Measurements from ENCODE around the gene MAK. TPM values are rescaled to one million over a fixed set of nuclear protein-coding genes. Genes with fewer than 3 reads are reported as not detected.

The MAK gene
- total and polyA plus RNA-seq, 2 experiments from 2014 or later = 0.05 TPM; not detected in 1

DNA sequence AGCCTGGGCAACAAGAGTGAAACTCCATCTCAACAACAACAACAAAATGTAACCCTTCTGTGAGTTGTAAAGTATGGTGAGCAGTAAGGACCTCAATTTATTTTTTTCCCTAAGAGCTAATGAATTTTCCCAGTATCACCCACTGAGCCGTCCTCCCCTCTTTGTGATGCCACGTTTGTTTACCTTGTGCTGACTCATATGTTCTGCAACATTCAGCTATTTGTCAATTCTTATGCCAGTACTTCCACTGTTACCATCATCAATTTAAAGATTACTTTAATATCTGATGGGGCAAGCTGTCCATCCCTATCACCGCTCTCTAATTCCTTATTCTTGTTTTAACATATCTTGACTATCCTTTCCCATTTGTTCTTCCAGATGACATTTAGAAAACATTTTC, 37.5 kb downstream of the MAK start:
- H3K9me3 ChIP-seq (ENCODE audit: low read depth) = no peaks in the 10 kb centered on the region
- H3K79me2 ChIP-seq = no peaks in the 10 kb centered on the region
- H3K36me3 ChIP-seq (replicated peaks; ENCODE audit: insufficient read depth, low read depth) = no peaks in the 10 kb centered on the region
- H3K27me3 ChIP-seq = no peaks in the 10 kb centered on the region
- TF ChIP-seq, protein P1, sequence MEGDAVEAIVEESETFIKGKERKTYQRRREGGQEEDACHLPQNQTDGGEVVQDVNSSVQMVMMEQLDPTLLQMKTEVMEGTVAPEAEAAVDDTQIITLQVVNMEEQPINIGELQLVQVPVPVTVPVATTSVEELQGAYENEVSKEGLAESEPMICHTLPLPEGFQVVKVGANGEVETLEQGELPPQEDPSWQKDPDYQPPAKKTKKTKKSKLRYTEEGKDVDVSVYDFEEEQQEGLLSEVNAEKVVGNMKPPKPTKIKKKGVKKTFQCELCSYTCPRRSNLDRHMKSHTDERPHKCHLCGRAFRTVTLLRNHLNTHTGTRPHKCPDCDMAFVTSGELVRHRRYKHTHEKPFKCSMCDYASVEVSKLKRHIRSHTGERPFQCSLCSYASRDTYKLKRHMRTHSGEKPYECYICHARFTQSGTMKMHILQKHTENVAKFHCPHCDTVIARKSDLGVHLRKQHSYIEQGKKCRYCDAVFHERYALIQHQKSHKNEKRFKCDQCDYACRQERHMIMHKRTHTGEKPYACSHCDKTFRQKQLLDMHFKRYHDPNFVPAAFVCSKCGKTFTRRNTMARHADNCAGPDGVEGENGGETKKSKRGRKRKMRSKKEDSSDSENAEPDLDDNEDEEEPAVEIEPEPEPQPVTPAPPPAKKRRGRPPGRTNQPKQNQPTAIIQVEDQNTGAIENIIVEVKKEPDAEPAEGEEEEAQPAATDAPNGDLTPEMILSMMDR (IDR thresholded peaks at IDR 0.05; ENCODE audit: poor library complexity) = no peak
- TF ChIP-seq EZH2phosphoT487 (IDR thresholded peaks at IDR 0.05; ENCODE audit: low read depth, severe bottlenecking, unreplicated experiment) (no peak), EZH2 (IDR thresholded peaks at IDR 0.05; ENCODE audit: borderline replicate concordance) (no peak)
- no peak overlapping the region for H3K4me2 ChIP-seq
- peak; percentile 18 for DNase-seq (ENCODE audit: low spot score)
- no peak overlapping the region for H2AFZ ChIP-seq
- H3K9me2 ChIP-seq (replicated peaks; ENCODE audit: insufficient read depth) = no peaks in the 10 kb centered on the region
- no peak overlapping the region for H3K27ac ChIP-seq
- H3K4me1 ChIP-seq (ENCODE audit: insufficient read depth) = no peaks in the 10 kb centered on the region
- no peaks in the 10 kb centered on the region for H4K20me1 ChIP-seq (ENCODE audit: insufficient read depth, poor library complexity, severe bottlenecking)
- 77% methylated on average over 3 of the region's 3 CpGs for WGBS (ENCODE audit: low lambda C conversion rate, missing lambda C conversion rate)
- no peak overlapping the region for H3K4me3 ChIP-seq

DNA sequence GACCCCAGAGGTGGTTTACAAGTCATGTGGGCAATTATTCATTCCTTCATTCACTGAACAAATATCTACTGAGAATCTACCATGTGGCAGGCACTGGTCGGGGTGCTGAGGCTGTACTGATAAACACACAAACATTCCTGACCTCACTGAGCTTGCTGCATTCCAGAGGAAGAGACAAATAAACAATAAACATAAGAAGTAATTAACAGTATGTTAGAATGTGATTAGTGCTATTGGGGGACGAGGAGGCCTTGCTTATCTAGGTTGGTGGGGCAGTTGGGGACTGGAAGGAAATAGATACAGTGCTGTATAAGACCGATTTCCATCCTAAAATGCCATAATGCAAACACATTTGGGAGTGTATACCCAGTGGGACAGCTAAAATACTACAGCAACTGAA, 44.1 kb downstream of the MAK start:
- H3K9me3 ChIP-seq (ENCODE audit: low read depth) = no peaks in the 10 kb centered on the region
- no peaks in the 10 kb centered on the region for H3K4me1 ChIP-seq (ENCODE audit: insufficient read depth)
- no peak overlapping the region for H2AFZ ChIP-seq
- no peaks in the 10 kb centered on the region for H3K36me3 ChIP-seq (replicated peaks; ENCODE audit: insufficient read depth, low read depth)
- no peaks in the 10 kb centered on the region for H4K20me1 ChIP-seq (ENCODE audit: insufficient read depth, poor library complexity, severe bottlenecking)
- H3K4me2 ChIP-seq = no peak overlapping the region
- no peaks in the 10 kb centered on the region for H3K9me2 ChIP-seq (replicated peaks; ENCODE audit: insufficient read depth)
- TF ChIP-seq, protein P1 (IDR thresholded peaks at IDR 0.05; ENCODE audit: poor library complexity) = no peak
- TF ChIP-seq EZH2 (IDR thresholded peaks at IDR 0.05; ENCODE audit: borderline replicate concordance) (no peak), EZH2phosphoT487 (IDR thresholded peaks at IDR 0.05; ENCODE audit: low read depth, severe bottlenecking, unreplicated experiment) (no peak)
- DNase-seq (ENCODE audit: low spot score) = no peak
- H3K4me3 ChIP-seq = no peak overlapping the region
- no peak overlapping the region for H3K27ac ChIP-seq
- no peaks in the 10 kb centered on the region for H3K27me3 ChIP-seq
- 70% methylated on average over 3 of the region's 3 CpGs for WGBS (ENCODE audit: low lambda C conversion rate, missing lambda C conversion rate)
- H3K79me2 ChIP-seq = no peaks in the 10 kb centered on the region

DNA sequence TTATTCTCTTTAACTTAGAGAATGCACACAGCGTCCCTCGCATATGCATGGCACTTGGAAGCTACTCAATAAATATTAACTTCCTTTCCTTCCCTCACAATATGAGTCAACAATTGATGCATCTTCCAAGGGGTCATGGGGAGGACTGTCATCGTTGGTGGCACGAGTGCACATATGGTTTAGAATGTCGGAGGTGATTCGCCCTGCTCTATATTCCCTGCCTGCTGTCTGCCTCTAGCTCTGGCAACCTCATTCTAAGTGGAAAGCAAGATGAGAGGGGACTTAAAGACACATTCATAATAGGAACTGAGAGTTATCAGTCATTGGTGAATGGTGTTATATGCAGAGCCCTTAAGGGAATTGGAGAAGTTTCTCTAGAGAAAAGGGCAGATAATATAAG, 44.6 kb downstream of the MAK start:
- Histone ChIP-seq H3K79me2 (no peaks in the 10 kb centered on the region), H3K9me3 (ENCODE audit: low read depth) (no peaks in the 10 kb centered on the region), H2AFZ (no peak overlapping the region), H4K20me1 (ENCODE audit: insufficient read depth, poor library complexity, severe bottlenecking) (no peaks in the 10 kb centered on the region), H3K4me2 (no peak overlapping the region), H3K36me3 (replicated peaks; ENCODE audit: insufficient read depth, low read depth) (no peaks in the 10 kb centered on the region), H3K4me1 (ENCODE audit: insufficient read depth) (no peaks in the 10 kb centered on the region), H3K4me3 (no peak overlapping the region), H3K9me2 (replicated peaks; ENCODE audit: insufficient read depth) (no peaks in the 10 kb centered on the region), H3K27me3 (no peaks in the 10 kb centered on the region), H3K27ac (no peak overlapping the region)
- TF ChIP-seq EZH2 (IDR thresholded peaks at IDR 0.05; ENCODE audit: borderline replicate concordance) (no peak), EZH2phosphoT487 (IDR thresholded peaks at IDR 0.05; ENCODE audit: low read depth, severe bottlenecking, unreplicated experiment) (no peak)
- TF ChIP-seq, protein P1 (IDR thresholded peaks at IDR 0.05; ENCODE audit: poor library complexity) = no peak
- WGBS (ENCODE audit: low lambda C conversion rate, missing lambda C conversion rate) = 96% methylated on average over 6 of the region's 6 CpGs
- DNase-seq (ENCODE audit: low spot score) = no peak

DNA sequence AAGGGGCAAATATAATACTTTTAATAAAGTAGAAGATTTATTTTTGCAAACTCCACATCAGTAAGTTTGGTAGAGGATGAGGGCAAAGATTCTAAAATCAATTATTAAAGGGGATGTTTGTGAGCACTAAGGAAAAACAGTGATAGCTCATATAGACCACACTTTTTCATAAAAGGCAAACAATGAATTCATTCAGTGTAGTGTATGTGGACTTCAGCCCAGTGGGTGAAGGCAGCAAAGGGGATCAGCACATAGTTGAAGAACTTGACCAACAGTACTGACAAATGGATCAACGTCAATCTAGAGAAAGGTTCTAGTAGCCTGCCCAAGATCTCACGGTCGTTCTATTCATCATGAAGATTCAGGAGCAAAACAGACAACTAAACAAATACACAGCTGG, 45.3 kb downstream of the MAK start:
- Histone ChIP-seq H4K20me1 (ENCODE audit: insufficient read depth, poor library complexity, severe bottlenecking) (no peaks in the 10 kb centered on the region), H3K79me2 (no peaks in the 10 kb centered on the region), H3K9me3 (ENCODE audit: low read depth) (no peaks in the 10 kb centered on the region), H3K27ac (no peak overlapping the region), H3K4me1 (ENCODE audit: insufficient read depth) (no peaks in the 10 kb centered on the region), H2AFZ (no peak overlapping the region), H3K27me3 (no peaks in the 10 kb centered on the region), H3K4me2 (no peak overlapping the region), H3K4me3 (no peak overlapping the region), H3K9me2 (replicated peaks; ENCODE audit: insufficient read depth) (no peaks in the 10 kb centered on the region), H3K36me3 (replicated peaks; ENCODE audit: insufficient read depth, low read depth) (no peaks in the 10 kb centered on the region)
- DNase-seq (ENCODE audit: low spot score) = no peak
- 98% methylated on average over 3 of the region's 3 CpGs for WGBS (ENCODE audit: low lambda C conversion rate, missing lambda C conversion rate)
- TF ChIP-seq EZH2 (IDR thresholded peaks at IDR 0.05; ENCODE audit: borderline replicate concordance) = no peak
- no peak for TF ChIP-seq EZH2phosphoT487 (IDR thresholded peaks at IDR 0.05; ENCODE audit: low read depth, severe bottlenecking, unreplicated experiment)
- TF ChIP-seq, protein P1 (IDR thresholded peaks at IDR 0.05; ENCODE audit: poor library complexity) = no peak
